GM23338 (cell line): ENCODE measurements around the gene CSTPP1. TPM values are rescaled to one million over a fixed set of nuclear protein-coding genes. Genes with fewer than 3 reads are reported as not detected.

ENCODE experiments used
- ATAC-seq: fragments of 200-7000 bp; cut with Tn5 transposase; 3 replicates; pipeline ENCODE4 v1.9.1; 2020
- DNase-seq: peaks from one replicate; pipeline ENCODE4 v3.0.0-alpha.2; 2015; ENCODE audit warnings: low spot score
- H2AFZ ChIP-seq: fragments of 200-600 bp; sonication (generic); 2 replicates; pipeline ENCODE4 v1.8.0; 2016; ENCODE audit warnings: antibody characterized with exemption, mild to moderate bottlenecking, moderate library complexity
- H3F3A ChIP-seq: fragments of 200-600 bp; sonication (generic); replicated peaks from 2 replicates; pipeline ENCODE4 v1.8.0; 2017; ENCODE audit warnings: antibody characterized with exemption, mixed run types, low read depth
- H3K27ac ChIP-seq: fragments of 200-600 bp; sonication (generic); 2 replicates; pipeline ENCODE4 v1.6.1; 2016; ENCODE audit warnings: low read depth
- H3K27me3 ChIP-seq: fragments of 200-600 bp; sonication (generic); 2 replicates; pipeline ENCODE4 v1.8.0; 2016; ENCODE audit warnings: mild to moderate bottlenecking, mixed run types, moderate library complexity; ENCODE audit not compliant: insufficient read depth
- H3K36me3 ChIP-seq: fragments of 200-600 bp; sonication (generic); 2 replicates; pipeline ENCODE4 v1.8.0; 2016; ENCODE audit warnings: mild to moderate bottlenecking; ENCODE audit not compliant: insufficient read depth
- H3K4me1 ChIP-seq: fragments of 200-600 bp; sonication (generic); 2 replicates; pipeline ENCODE4 v1.8.0; 2016; ENCODE audit warnings: mild to moderate bottlenecking, moderate library complexity; ENCODE audit not compliant: insufficient read depth
- H3K4me2 ChIP-seq: fragments of 200-600 bp; sonication (generic); 2 replicates; pipeline ENCODE4 v1.7.1; 2017; ENCODE audit warnings: mixed run types
- H3K4me3 ChIP-seq: fragments of 200-600 bp; sonication (generic); 2 replicates; pipeline ENCODE4 v1.6.1; 2016; ENCODE audit warnings: mixed run types
- H3K79me2 ChIP-seq: fragments of 200-600 bp; sonication (generic); replicated peaks from 2 replicates; pipeline ENCODE4 v1.8.0; 2017; ENCODE audit warnings: mild to moderate bottlenecking; ENCODE audit not compliant: insufficient read depth
- H3K9me2 ChIP-seq: fragments of 200-600 bp; sonication (generic); 2 replicates; pipeline ENCODE4 v1.8.0; 2017; ENCODE audit not compliant: insufficient read depth
- H4K20me1 ChIP-seq: fragments of 200-600 bp; sonication (generic); replicated peaks from 2 replicates; pipeline ENCODE4 v1.8.0; 2017; ENCODE audit warnings: mild to moderate bottlenecking; ENCODE audit not compliant: insufficient read depth
- H3K27ac Mint-ChIP-seq: 2 replicates; pipeline ENCODE4 v1.8.0; 2020; ENCODE audit warnings: inconsistent platforms, mild to moderate bottlenecking, moderate library complexity, mixed read lengths
- H3K27me3 Mint-ChIP-seq: 3 replicates; pipeline ENCODE4 v1.8.0; 2022; ENCODE audit warnings: low read depth, mild to moderate bottlenecking, moderate library complexity, mixed read lengths, inconsistent platforms; ENCODE audit not compliant: insufficient read depth, poor library complexity
- H3K36me3 Mint-ChIP-seq: 3 replicates; pipeline ENCODE4 v1.8.0; 2021; ENCODE audit warnings: low read depth, mild to moderate bottlenecking, inconsistent platforms, moderate library complexity, mixed read lengths
- H3K4me1 Mint-ChIP-seq: 3 replicates; pipeline ENCODE4 v1.8.0; 2020; ENCODE audit warnings: mild to moderate bottlenecking, inconsistent platforms, mixed read lengths
- H3K4me3 Mint-ChIP-seq: 3 replicates; pipeline ENCODE4 v1.8.0; 2021; ENCODE audit warnings: moderate library complexity, mild to moderate bottlenecking, inconsistent platforms, mixed read lengths
- H3K9me3 Mint-ChIP-seq: 3 replicates; pipeline ENCODE4 v1.8.0; 2020; ENCODE audit warnings: moderate library complexity, mild to moderate bottlenecking, inconsistent platforms, mixed read lengths
- CTCF ChIP-seq, 2 experiments: fragments of 200-600 bp in 1 of 2; sonication (generic) in 1 of 2; conservative IDR thresholded peaks; 2 replicates each; pipeline versions ENCODE4 v1.5.1 to v1.6.1; 2016 to 2017; ENCODE audit warnings: antibody characterized with exemption in 2 of 2, low read depth in 2 of 2, mild to moderate bottlenecking in 2 of 2, moderate library complexity in 1 of 2
- EZH2phosphoT487 ChIP-seq: fragments of 200-600 bp; sonication (generic); IDR thresholded peaks from one replicate; pipeline ENCODE4 v1.8.1; 2018; ENCODE audit warnings: antibody characterized with exemption; ENCODE audit not compliant: unreplicated experiment
- JUNB ChIP-seq: IDR thresholded peaks from one replicate; pipeline ENCODE4 v1.6.1; 2016; ENCODE audit warnings: antibody characterized with exemption; ENCODE audit not compliant: unreplicated experiment
- NANOG ChIP-seq: IDR thresholded peaks from 2 replicates; pipeline ENCODE4 v1.6.1; 2016; ENCODE audit warnings: antibody characterized with exemption, borderline replicate concordance
- STAT1 ChIP-seq: IDR thresholded peaks from one replicate; pipeline ENCODE4 v1.6.1; 2016; ENCODE audit warnings: antibody characterized with exemption; ENCODE audit not compliant: unreplicated experiment
- ZNF114 ChIP-seq: fragments of 250-450 bp; sonication (Bioruptor Pico); IDR thresholded peaks from 2 replicates; pipeline ENCODE4 v1.5.0; 2020; ENCODE audit warnings: mild to moderate bottlenecking, moderate library complexity
- ZNF331 ChIP-seq: fragments of 250-450 bp; sonication (Bioruptor Pico); IDR thresholded peaks from 2 replicates; pipeline ENCODE4 v1.5.0; 2020; ENCODE audit warnings: low read depth, mild to moderate bottlenecking, moderate library complexity
- polyA plus RNA-seq: library from polyadenylated mRNA; unstranded; fragments of >200 nt; fragmentation: Nextera tagmentation; extraction: Ambion mirVana; gene quantifications from 2 replicates; pipeline ENCODE4 v1.2.1, GENCODE V29; 2016
- total RNA-seq: library from RNA; depleted of rRNA; stranded (reverse); fragments of >200 nt; shearing (Covaris generic); gene quantifications from 2 replicates; pipeline ENCODE4 v1.2.3, GENCODE V29; 2014
- TF ChIP-seq, protein P1 (sequence below): fragments of 250-450 bp; sonication (Bioruptor Pico); IDR thresholded peaks from 2 replicates; pipeline ENCODE4 v1.5.0; 2020; ENCODE audit warnings: mild to moderate bottlenecking, moderate library complexity

Gene CSTPP1
- total and polyA plus RNA-seq, 2 experiments from 2014 or later = 23.5 to 42.6 TPM

GRCh38 chr11:46902694-46903093 is 33.9 kb upstream of the CSTPP1 start (continued):
- TF ChIP-seq, protein P1, sequence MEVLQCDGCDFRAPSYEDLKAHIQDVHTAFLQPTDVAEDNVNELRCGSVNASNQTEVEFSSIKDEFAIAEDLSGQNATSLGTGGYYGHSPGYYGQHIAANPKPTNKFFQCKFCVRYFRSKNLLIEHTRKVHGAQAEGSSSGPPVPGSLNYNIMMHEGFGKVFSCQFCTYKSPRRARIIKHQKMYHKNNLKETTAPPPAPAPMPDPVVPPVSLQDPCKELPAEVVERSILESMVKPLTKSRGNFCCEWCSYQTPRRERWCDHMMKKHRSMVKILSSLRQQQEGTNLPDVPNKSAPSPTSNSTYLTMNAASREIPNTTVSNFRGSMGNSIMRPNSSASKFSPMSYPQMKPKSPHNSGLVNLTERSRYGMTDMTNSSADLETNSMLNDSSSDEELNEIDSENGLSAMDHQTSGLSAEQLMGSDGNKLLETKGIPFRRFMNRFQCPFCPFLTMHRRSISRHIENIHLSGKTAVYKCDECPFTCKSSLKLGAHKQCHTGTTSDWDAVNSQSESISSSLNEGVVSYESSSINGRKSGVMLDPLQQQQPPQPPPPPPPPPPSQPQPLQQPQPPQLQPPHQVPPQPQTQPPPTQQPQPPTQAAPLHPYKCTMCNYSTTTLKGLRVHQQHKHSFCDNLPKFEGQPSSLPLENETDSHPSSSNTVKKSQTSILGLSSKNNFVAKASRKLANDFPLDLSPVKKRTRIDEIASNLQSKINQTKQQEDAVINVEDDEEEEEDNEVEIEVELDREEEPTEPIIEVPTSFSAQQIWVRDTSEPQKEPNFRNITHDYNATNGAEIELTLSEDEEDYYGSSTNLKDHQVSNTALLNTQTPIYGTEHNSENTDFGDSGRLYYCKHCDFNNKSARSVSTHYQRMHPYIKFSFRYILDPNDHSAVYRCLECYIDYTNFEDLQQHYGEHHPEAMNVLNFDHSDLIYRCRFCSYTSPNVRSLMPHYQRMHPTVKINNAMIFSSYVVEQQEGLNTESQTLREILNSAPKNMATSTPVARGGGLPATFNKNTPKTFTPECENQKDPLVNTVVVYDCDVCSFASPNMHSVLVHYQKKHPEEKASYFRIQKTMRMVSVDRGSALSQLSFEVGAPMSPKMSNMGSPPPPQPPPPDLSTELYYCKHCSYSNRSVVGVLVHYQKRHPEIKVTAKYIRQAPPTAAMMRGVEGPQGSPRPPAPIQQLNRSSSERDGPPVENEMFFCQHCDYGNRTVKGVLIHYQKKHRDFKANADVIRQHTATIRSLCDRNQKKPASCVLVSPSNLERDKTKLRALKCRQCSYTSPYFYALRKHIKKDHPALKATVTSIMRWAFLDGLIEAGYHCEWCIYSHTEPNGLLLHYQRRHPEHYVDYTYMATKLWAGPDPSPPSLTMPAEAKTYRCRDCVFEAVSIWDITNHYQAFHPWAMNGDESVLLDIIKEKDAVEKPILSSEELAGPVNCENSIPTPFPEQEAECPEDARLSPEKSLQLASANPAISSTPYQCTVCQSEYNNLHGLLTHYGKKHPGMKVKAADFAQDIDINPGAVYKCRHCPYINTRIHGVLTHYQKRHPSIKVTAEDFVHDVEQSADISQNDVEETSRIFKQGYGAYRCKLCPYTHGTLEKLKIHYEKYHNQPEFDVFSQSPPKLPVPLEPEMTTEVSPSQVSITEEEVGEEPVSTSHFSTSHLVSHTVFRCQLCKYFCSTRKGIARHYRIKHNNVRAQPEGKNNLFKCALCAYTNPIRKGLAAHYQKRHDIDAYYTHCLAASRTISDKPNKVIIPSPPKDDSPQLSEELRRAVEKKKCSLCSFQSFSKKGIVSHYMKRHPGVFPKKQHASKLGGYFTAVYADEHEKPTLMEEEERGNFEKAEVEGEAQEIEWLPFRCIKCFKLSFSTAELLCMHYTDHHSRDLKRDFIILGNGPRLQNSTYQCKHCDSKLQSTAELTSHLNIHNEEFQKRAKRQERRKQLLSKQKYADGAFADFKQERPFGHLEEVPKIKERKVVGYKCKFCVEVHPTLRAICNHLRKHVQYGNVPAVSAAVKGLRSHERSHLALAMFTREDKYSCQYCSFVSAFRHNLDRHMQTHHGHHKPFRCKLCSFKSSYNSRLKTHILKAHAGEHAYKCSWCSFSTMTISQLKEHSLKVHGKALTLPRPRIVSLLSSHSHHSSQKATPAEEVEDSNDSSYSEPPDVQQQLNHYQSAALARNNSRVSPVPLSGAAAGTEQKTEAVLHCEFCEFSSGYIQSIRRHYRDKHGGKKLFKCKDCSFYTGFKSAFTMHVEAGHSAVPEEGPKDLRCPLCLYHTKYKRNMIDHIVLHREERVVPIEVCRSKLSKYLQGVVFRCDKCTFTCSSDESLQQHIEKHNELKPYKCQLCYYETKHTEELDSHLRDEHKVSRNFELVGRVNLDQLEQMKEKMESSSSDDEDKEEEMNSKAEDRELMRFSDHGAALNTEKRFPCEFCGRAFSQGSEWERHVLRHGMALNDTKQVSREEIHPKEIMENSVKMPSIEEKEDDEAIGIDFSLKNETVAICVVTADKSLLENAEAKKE (CRISPR knock-in tag) = no peak
- TF ChIP-seq JUNB = no peak
- no peak for TF ChIP-seq ZNF114

GRCh38 chr11:46903846-46904245 is 32.7 kb upstream of the CSTPP1 start:
- peaks cover 42% of the 10 kb centered on the region for H3K36me3 Mint-ChIP-seq
- H3K79me2 ChIP-seq = peaks cover 32% of the 10 kb centered on the region
- 0 out of 2 replicates have a peak overlapping the region, but pooled peaks have one; percentile 3 for H3K27ac Mint-ChIP-seq
- TF ChIP-seq STAT1 (no peak), ZNF331 (CRISPR knock-in tag) (no peak), CTCF (conservative IDR thresholded peaks at IDR 0.05; ENCODE audit: low read depth in 2 of 2) (no peak), EZH2phosphoT487 (no peak), ZNF114 (no peak), NANOG (no peak)
- TF ChIP-seq, protein P1 (CRISPR knock-in tag) = no peak
- no peaks in the 10 kb centered on the region for H3K27me3 ChIP-seq
- no peak overlapping the region for H3K4me3 Mint-ChIP-seq
- DNase-seq (no peak), ATAC-seq (peak; percentile 68)
- H3K4me1 ChIP-seq = peaks cover 40% of the 10 kb centered on the region
- H3K9me3 Mint-ChIP-seq = peaks cover under 1% of the 10 kb centered on the region; the same call in 1 of the 3 replicates
- no peak overlapping the region for H3K27ac ChIP-seq
- H3K4me2 ChIP-seq = no peak overlapping the region
- peaks cover 48% of the 10 kb centered on the region for H3K4me1 Mint-ChIP-seq
- H3K27me3 Mint-ChIP-seq = peaks cover 10% of the 10 kb centered on the region
- no peak overlapping the region for H3K4me3 ChIP-seq
- H4K20me1 ChIP-seq = 0 out of 2 replicates have a peak, but pooled peaks cover 3% of the 10 kb centered on the region
- H3K9me2 ChIP-seq = no peaks in the 10 kb centered on the region
- H2AFZ ChIP-seq = no peak overlapping the region
- no peaks in the 10 kb centered on the region for H3K36me3 ChIP-seq
- peaks cover 18% of the 10 kb centered on the region for H3F3A ChIP-seq
